GM12801 (cell line): ENCODE measurements around the gene RIN3.

Source experiments
- CTCF ChIP-seq: IDR thresholded peaks from one replicate; pipeline ENCODE4 v1.5.1; 2011; ENCODE audit warnings: control low read depth; ENCODE audit not compliant: insufficient read length; ENCODE audit errors: extremely low read depth

RIN3 gene

GRCh38 chr14:92503756-92504491 lies 9.7 kb upstream of the RIN3 start:
- no peak for TF ChIP-seq CTCF

DNA sequence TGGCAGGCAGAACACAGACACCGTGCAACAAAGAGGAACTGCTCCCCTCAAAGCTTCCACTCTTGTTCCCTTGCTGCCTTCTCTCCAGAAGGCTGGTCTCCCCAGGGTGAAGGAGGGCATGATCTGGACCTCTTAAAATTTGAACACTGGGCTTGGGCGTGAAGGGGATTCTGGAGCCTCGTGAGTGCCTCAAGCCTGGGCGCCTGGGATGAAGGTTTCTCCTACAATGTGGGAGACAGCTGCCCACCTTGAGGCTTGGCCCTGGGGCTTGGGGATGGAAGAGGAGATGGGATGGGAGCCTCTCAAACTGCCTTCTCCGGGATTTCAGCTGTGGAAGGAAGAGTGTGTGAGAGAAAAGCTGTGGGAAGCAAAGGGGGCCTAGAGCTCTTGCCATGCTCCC lies 7.8 kb upstream of the RIN3 start:
- TF ChIP-seq CTCF, result no peak

DNA sequence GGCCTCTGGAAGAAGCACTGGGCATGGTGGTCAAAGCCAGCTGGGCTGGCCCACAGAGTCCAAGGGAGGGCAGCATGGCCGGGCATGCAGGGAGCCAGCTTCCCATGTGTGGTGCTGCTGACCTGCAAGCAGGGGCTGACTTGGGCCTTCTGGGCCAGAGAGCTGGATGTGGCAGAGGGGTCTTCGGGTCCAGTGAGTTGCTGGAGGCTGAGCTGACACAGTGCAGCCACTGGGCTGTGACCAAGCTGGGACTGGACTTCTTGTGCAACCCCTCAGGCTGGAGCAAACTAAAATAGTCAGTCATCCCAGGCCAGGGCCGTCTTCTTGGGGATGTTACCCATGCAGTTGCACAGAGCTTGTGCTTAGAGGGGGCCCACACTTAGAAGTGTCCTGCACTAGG lies 7.3 kb upstream of the RIN3 start:
- TF ChIP-seq CTCF, result no peak

GRCh38 chr14:92507174-92507768 lies 6.3 kb upstream of the RIN3 start:
- no peak for TF ChIP-seq CTCF

DNA sequence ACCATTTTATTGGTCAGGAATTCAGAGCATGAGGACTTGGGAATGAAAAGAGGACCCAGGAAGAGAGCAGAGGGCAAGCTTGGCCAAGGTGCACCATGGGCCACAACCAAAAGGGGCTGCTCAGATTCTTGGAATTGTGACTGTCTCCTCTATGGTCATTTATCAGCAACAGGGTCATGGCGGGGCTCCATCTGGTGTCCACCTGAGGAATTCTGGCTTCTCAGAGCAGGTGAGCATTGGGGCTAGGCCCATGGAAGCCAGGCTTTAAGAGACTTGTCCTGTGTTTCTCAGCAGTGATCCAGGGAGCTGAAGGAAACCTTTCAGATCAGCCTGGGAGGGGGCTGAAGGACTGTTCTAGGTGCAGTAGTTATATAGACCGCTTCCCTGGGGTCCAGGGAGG lies 2.6 kb upstream of the RIN3 start:
- TF ChIP-seq CTCF, result no peak

GRCh38 chr14:92511453-92512238 lies 1.9 kb upstream of the RIN3 start:
- no peak for TF ChIP-seq CTCF

DNA sequence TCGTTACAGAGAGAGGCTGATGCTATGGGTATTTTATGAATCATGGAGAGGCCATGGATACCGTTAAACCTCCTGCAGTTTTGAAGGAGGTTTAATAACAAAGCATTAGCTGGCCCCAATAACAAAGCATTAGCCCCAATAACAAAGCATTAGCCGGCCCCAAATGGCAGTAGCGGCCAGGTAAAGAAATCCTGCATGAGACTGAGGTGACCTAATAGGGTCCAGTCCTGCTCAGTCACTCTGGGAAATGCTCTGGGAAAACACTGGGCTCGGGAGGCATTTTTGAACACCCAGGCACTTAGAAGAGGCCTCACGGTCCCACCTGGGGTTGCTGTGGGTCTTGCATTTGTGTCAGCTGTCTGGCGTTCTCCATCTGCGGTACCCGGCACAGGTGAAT lies 776 bp upstream of the RIN3 start:
- no peak for TF ChIP-seq CTCF
